ENCODE data around the gene SH2D4B.

The SH2D4B gene

GRCh38 chr10:80493522-80494051 lies 44.1 kb upstream of the SH2D4B start:
- TF ChIP-seq CTCF (IDR thresholded peaks at IDR 0.05; ENCODE audit: low read depth, low read length) = no peak
- DNase-seq = no peak
- Histone ChIP-seq H3K27ac (no peak overlapping the region), H3K36me3 (peaks cover 61% of the 10 kb centered on the region), H3K9me3 (ENCODE audit: severe bottlenecking) (no peaks in the 10 kb centered on the region), H3K27me3 (ENCODE audit: insufficient read depth, low read depth, severe bottlenecking) (no peaks in the 10 kb centered on the region), H3K4me3 (ENCODE audit: low read depth, low read length) (no peak overlapping the region)

- Histone ChIP-seq H3K27ac (no peak overlapping the region), H3K4me3 (ENCODE audit: low read depth, low read length) (no peak overlapping the region), H3K27me3 (ENCODE audit: insufficient read depth, low read depth, severe bottlenecking) (no peaks in the 10 kb centered on the region), H3K9me3 (ENCODE audit: severe bottlenecking) (no peaks in the 10 kb centered on the region), H3K36me3 (peaks cover 35% of the 10 kb centered on the region)
- no peak for DNase-seq
- TF ChIP-seq CTCF (IDR thresholded peaks at IDR 0.05; ENCODE audit: low read depth, low read length) = no peak
Observed at GRCh38 chr10:80496555-80497172, 41.0 kb upstream of the SH2D4B start.

- H3K4me3 ChIP-seq (ENCODE audit: low read depth, low read length) = no peak overlapping the region
- TF ChIP-seq CTCF (IDR thresholded peaks at IDR 0.05; ENCODE audit: low read depth, low read length) = no peak
- H3K9me3 ChIP-seq (ENCODE audit: severe bottlenecking) = no peaks in the 10 kb centered on the region
- peaks cover 30% of the 10 kb centered on the region for H3K36me3 ChIP-seq
- DNase-seq = no peak
- no peaks in the 10 kb centered on the region for H3K27me3 ChIP-seq (ENCODE audit: insufficient read depth, low read depth, severe bottlenecking)
- peak overlapping the region; percentile 58 for H3K27ac ChIP-seq
Observed at GRCh38 chr10:80497187-80498077, 40.3 kb upstream of the SH2D4B start.

- H3K27me3 ChIP-seq (ENCODE audit: insufficient read depth, low read depth, severe bottlenecking) = no peaks in the 10 kb centered on the region
- peak; percentile 43 for DNase-seq
- peak overlapping the region; percentile 58 for H3K27ac ChIP-seq
- no peak for TF ChIP-seq CTCF (IDR thresholded peaks at IDR 0.05; ENCODE audit: low read depth, low read length)
- H3K36me3 ChIP-seq = peaks cover 30% of the 10 kb centered on the region
- no peaks in the 10 kb centered on the region for H3K9me3 ChIP-seq (ENCODE audit: severe bottlenecking)
- no peak overlapping the region for H3K4me3 ChIP-seq (ENCODE audit: low read depth, low read length)
Observed at GRCh38 chr10:80498078-80498832, 39.4 kb upstream of the SH2D4B start.

GRCh38 chr10:80498833-80499741 lies 38.6 kb upstream of the SH2D4B start:
- H3K4me3 ChIP-seq (ENCODE audit: low read depth, low read length) = no peak overlapping the region
- H3K36me3 ChIP-seq = peaks cover 27% of the 10 kb centered on the region
- peak; percentile 46 for DNase-seq
- peak overlapping the region; percentile 58 for H3K27ac ChIP-seq
- no peak for TF ChIP-seq CTCF (IDR thresholded peaks at IDR 0.05; ENCODE audit: low read depth, low read length)
- H3K9me3 ChIP-seq (ENCODE audit: severe bottlenecking) = no peaks in the 10 kb centered on the region
- no peaks in the 10 kb centered on the region for H3K27me3 ChIP-seq (ENCODE audit: insufficient read depth, low read depth, severe bottlenecking)
